Epidermal melanocyte (primary cell): ENCODE measurements around the gene ADPGK.
"Not testable (repeated sequence)": the region's sequence is repeated elsewhere in the genome, so short reads cannot be mapped to it uniquely, and the experiment has no call there.

Experiments
- DNase-seq: peaks from one replicate; pipeline ENCODE4 v3.0.0; 2011; ENCODE audit warnings: low spot score; ENCODE audit not compliant: insufficient read length

Gene ADPGK

DNA sequence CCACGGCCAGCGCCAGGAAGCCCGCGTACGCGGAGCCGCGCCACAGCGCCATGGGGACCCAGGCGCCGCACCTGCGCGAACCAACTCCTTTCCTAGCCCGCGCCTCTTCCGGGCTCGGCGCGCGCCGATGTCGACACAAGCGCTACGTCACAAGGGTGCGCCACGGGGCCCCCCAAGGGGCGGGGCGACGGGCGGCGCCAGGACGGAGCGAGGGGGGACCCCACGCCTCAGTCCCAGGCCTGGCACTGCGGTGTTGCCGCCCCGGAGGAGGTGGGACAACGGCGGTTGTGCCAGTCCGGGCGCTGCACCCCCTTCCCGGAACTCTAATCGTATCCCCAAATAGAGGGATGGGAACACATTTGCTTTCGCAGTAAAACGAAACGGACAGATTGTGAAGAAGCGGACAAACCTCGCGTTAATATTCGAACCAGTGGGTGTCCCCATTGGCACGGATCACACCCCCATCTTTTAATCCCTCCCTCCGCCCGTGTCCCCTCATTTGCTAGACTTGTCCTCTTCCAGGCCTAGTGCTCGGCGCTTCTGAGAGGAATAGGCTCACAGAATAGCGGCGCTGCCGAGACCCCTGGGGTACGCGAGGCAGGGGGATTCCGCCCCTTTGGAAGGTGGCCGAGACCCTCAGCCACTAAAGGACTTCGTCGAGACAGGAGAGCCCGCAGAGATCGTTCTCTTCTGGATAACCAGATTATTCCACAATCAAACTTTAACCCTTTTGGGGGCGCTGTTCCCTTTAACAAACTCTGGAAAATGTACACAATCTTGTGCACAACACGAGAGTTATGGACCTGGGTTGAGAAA lies at the start of gene ADPGK:
Gene ADPGK (minus strand): TSS at position 119 of the 816 bp plus-strand sequence. CDS start 67 bp downstream, at position 52.
- DNase-seq: peak; percentile 93

DNA sequence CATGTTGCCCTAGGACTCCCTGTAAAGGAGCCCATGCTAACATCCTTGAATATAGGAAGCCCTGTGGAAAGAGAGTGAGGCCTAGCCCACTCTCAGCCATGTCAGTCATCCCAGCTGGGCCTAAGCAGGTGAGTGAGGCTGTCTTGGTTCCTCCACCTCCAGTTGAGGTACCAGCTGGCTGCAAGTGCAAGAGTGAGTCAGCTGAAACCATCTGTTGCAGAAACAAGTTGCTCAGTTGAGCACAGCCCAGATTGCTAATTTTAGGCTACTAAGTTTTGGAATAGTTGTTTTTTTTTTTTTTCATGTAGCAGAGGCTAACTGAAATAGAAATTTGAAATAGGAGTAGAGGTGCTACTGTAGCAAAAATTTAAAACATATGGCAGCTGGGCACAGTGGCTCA lies 43.7 kb upstream of the ADPGK start:
- no peak for DNase-seq

DNA sequence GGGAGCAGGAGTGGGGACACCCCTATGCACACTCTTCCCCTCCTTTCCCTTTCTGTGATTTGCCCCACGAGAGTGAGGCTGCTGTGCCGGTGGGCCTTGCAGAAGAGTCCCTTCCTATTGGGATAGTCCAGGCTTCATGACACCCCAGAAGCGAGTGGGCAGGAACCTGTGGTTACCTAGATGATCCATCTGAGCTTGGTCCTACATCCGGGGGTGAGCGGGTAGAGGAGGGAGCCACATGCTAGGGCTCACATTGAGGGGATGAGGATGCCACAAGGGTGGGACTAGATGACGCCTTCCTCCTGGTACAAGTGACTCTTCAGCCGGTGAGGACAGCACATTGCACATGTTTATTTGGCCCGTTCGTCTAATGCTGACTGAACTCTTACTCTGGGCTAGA lies 43.1 kb upstream of the ADPGK start:
- DNase-seq: no peak

GRCh38 chr15:72825829-72826228 lies 42.3 kb upstream of the ADPGK start:
- no peak for DNase-seq

GRCh38 chr15:72824781-72825180 lies 41.2 kb upstream of the ADPGK start:
- no peak for DNase-seq

DNA sequence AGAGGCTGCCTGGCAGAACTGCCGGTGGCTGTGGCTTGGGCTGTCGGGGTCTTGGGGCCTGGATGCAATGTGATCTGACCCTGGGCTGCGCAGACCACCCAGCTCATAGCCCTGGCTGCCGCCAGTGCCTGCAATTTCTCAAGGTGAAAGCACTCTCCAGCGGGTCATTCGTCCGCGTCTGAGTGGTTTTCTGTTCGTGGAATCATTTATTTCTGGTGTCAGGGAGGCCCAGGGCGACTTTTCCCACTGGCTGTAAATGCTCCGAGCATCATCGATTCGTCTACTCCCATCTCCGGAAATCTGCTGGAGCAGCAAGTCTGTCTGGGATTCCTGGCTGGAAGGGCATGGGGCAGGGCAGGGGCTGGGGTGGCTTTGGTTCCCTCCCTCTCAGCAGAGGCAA lies 40.6 kb upstream of the ADPGK start:
- no peak for DNase-seq

DNA sequence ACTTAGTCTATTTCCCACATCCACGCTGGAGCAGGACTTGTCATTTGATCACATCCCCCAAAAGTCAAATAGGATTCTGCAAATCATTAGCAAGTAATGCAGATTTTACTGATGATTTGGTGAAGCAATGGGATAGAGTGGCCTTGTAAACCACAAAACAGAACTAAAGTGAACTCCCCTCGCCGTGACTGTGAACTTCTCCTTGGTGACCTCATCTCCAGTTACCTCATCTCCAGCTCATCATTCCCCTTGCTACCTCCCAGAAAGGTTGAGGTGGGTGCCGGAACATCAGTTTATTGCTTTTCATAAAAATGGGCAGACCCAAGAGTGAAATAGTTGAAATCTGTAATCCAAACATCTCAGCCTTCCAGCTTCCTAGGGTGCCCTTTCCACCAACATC lies 36.7 kb upstream of the ADPGK start:
- no peak for DNase-seq

GRCh38 chr15:72818632-72819031 lies 35.1 kb upstream of the ADPGK start:
- DNase-seq: no peak

- no peak for DNase-seq
These were observed 29.9 kb upstream of the ADPGK start for GRCh38 chr15:72813345-72814004.

DNA sequence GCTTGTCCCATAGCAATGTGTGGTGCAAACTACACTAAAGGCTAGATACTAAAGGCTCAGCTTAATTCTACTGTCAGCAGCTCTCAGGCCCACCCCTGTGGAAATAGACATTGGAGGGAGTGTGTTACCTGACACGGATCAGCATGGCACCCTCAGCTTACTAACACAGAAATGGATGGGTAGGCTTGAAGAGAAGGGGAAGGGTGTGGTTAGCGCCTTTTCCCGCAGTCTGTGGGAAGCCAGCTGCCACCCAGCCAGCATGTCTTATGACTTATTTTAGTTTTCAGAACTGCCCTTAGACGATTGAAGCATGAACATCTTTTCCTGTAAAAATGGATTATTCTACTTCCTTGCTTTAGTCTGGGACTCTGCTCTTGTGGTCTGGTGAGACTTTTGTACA lies 25.8 kb upstream of the ADPGK start:
- no peak for DNase-seq

DNA sequence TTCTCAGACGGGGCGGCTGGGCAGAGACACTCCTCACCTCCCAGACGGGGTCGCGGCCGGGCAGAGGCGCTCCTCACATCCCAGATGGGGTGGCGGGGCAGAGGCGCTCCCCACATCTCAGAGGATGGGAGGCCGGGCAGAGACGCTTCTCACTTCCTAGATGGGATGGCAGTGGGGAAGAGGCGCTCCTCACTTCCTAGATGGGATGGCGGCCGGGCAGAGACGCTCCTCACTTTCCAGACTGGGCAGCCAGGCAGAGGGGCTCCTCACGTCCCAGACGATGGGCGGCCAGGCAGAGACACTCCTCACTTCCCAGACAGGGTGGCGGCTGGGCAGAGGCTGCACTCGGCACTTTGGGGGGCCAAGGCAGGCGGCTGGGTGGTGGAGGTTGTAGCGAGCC lies 23.8 kb upstream of the ADPGK start:
- DNase-seq: not testable (repeated sequence)

DNA sequence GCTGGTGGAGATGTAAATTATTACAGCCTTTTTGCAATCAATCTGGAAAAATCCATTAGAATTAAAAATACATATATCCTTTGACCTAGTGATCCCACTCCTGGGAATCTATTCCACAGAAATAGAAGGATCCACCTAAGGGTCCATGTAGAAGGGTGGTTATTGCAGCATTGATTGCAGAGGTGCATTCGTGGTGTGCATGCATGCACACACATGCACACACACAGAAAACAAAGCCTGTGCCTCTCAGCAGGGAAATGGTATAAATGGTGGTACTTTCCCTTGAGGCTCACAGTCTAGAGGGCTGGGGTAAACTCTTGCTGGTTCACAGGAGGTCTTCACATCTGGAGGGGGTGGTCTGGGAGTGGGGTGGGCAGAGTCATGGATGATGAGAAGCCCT lies 19.4 kb upstream of the ADPGK start:
- DNase-seq: no peak

DNA sequence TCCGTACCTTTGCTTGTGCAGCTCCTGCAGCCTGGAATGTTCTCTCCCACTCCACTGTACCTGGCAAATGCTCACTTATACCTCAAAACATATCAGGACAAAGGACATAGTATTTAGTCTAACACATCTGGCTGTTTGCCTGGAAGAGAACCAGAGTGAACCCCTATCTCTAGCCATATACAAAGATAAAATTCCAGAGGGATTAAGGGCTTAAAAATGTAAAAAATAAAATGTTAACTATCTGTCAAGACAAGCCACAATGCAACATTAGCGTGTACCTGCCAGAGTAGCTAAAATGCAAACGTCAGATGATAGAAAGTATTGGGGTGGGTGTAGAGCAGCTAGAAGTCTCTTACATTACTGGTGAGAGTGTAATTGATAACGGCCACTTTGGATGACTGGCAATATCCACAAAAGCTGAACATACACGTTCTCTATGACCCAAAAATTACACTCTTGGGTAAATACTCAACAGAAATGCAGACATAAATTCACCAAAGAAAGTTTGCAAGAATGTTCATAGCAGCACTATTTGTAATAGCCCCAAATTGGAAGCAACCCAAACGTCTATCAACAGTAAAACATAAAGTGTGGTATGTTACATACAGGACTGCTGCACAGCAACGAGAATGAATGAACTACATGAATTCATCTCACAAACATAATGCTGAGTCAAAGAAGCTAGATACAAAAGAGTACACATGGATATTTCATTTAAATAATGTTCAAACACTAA lies 18.2 kb upstream of the ADPGK start:
- no peak for DNase-seq

GRCh38 chr15:72800833-72801481 lies 17.4 kb upstream of the ADPGK start:
- no peak for DNase-seq

DNA sequence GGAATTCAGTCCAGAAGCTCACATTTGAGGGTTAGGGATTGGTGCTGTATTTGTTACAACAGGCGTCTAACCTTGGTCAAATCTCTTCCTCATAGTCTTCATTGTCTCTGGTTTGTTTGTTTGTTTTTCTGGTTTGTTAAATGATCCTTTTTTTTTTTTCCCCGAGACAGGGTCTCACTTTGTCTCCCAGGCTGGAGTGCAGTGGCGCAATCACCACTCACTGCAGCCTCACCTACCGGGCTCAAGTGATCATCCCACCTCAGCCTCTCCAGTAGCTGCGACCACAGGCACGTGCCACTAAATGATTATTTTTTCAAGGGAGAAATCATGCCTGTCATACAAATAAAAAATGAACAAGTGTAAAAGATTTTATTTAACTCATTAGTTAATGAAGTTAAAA lies 14.3 kb upstream of the ADPGK start:
- no peak for DNase-seq

DNA sequence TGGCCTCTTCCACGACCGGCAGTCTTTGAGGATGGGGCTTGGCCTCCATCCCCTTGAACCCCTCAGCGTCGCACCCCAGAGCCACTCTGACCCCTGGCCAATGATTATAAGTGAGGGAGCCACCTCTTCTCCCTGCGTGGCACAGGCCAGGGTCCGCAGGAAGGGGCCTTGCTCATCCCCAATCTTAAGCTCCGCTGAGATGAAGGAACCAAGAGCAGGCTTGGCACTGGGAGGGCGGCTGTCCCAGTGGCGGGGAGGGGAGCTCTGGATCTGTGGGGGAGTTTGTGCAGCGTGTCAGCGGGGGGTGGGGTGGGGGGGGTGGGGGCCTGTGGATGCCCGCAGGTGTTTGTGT lies 13.8 kb upstream of the ADPGK start:
- DNase-seq: no peak

- DNase-seq: no peak
These were observed 13.2 kb upstream of the ADPGK start for GRCh38 chr15:72796515-72797337.

GRCh38 chr15:72796210-72796514 lies 12.6 kb upstream of the ADPGK start:
- no peak for DNase-seq

GRCh38 chr15:72793766-72794660 lies 10.5 kb upstream of the ADPGK start:
- DNase-seq: no peak

DNA sequence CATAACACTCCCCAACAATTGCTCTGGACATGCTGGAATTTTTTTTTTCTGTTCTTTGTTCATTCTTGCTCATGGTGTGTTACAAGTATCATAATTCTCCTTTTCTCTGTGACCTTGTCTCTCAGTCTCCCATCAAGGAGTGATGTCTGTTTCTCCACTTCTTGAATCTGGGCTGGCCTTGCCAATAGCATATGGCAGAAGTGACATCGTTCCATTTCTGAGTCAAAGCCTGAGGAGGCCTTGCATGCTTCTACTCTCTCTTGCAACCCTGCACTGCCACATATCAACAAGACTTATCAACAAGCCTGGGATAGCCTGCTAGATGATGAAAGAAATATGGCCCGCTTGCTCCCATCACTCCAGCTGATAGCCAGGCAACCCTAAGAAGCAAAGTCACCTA lies 8.9 kb upstream of the ADPGK start:
- DNase-seq: no peak
